ENCODE results near the gene C2orf66.

The C2orf66 gene

GRCh38 chr2:196809260-196809659 is at the start of gene C2orf66:
TSS of gene C2orf66 (minus strand) at chr2:196809355. CDS start at chr2:196809336, 19 bp downstream.
- no peak for DNase-seq

GRCh38 chr2:196854629-196855028 is 45.5 kb upstream of the C2orf66 start:
- DNase-seq, result no peak

DNA sequence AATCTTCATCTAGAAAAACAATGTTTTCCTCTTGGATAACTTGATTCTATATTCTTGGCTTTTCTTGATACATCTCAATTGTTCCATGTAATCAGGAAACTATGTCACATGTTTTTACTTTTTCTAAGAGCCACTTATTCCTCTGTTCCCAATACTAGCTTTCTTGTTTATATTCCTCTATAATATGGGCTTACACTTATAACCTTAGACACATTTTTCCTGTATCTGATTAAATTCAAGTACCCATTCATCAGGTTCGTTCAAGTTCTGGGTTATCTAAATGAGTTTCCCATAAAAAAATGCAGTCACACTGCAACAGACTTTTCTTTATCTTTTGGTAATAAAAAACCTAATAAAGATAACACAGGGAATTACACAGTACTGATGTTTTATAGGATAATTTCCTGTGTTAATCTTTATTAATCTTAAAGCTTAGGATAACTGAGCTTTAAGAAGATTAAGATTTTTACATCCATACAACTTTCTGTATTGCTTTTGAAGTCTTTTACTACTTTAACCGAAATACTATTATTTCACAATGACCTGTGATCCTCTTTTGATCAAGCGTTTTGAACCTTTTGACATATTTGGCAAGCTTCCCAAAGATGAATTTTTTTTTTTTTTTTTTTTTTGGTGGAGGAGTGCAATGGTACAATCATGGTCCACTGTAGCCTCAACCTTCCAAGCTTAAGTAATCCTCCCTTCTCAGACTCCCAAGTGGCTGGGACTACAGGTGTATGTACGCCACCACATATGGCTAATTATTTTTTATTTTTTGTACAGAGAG is 44.3 kb upstream of the C2orf66 start:
- no peak for DNase-seq

DNA sequence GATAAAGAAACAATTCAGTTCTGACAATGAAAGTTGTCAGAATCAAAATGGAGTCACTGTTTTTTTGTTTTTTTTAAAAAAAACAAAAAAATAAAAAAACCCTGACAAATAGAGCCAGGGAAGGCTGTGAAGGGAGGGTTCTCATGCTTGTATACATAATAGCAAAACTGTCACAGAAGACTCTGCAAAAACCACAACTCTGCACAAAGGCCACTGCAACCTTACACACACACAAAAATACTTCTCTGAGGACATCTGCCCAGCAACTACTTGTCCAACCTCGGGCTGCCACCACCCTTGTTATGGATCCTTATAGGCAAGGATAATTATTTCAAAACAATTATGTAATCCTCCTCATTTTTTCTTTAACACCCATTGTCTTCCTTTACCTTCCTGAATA is 41.9 kb upstream of the C2orf66 start:
- DNase-seq, result no peak

DNA sequence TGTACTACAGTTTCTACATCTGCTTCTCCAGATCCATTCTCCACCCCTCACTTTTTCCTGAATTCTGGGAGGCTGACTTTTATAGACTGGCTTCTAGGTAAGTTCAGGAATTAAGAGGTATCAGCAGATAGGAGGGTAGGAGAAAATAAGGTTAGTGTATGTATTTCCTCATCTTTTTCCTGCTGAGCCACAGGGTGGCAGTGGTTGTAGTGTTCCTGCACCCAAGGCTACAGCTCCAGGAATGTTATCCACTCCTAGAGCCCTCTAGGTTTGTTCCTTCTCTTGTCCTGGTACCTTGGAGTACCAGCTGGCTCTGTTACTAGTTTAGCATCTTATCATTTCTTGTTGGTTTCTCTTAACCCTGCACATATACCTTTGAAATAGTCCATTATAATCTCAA is 40.7 kb upstream of the C2orf66 start:
- DNase-seq, result no peak

GRCh38 chr2:196846295-196846694 is 37.1 kb upstream of the C2orf66 start:
- no peak for DNase-seq

GRCh38 chr2:196845371-196845770 is 36.2 kb upstream of the C2orf66 start:
- no peak for DNase-seq

DNA sequence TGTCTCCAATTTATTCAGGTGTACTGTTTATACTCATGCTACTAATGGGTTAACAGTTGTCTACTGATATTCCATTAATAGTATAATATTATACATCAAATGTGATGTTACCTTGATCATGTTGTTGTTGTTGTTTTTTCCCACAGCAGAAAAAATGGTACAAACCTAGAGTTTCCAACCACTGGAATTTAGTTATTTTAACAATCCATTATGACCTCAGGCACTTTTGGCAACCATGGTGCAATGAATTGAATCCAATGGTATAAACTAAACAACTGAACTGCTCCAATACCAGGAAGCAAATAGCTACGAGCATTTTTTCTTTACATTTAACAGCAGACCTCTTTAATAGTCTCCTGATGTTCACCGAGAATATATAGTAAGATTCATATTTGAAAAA is 31.0 kb upstream of the C2orf66 start:
- DNase-seq, result no peak

- no peak for DNase-seq
Observed at GRCh38 chr2:196839574-196839973, 30.4 kb upstream of the C2orf66 start.

DNA sequence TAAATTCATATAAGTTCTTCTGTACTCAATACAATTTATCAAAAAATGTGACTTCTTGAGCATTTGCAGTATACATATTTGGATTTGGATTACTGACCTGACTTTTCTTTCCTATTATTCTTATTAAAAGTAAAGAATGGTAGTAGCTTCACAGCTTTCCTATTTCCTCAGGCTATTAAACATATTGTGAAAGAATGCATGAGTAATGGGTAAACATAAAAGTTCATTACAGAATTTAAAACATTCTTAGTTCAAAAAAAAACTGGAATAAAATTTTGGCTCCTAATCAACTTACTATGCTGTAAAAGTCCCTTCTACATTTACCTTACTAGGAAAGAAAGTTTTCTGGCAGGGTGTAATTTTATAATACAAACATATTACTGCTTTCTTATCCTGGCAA is 27.3 kb upstream of the C2orf66 start:
- DNase-seq, result no peak

DNA sequence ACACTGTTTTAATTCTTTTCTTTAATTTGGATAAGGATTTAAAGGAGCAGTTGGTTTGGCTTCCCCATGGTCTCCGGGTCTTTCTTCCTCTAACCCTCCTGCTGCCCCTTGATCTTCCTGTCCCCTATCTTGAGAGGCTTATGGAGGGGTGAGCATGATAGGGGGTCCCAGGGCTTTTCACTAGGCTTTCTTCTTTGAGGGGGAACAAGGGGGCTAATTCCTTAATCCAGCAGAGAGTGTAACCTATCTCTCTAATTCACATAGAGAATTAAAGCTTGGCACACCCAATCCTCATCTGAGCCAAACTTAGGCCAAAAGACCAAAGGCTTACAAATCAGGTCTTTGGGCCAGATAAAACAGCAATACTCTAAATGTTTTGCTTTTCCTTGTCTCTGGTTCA is 21.5 kb upstream of the C2orf66 start:
- no peak for DNase-seq

GRCh38 chr2:196827356-196827755 is 18.2 kb upstream of the C2orf66 start:
- DNase-seq, result no peak

GRCh38 chr2:196823750-196824522 is 14.8 kb upstream of the C2orf66 start:
- DNase-seq, result no peak

DNA sequence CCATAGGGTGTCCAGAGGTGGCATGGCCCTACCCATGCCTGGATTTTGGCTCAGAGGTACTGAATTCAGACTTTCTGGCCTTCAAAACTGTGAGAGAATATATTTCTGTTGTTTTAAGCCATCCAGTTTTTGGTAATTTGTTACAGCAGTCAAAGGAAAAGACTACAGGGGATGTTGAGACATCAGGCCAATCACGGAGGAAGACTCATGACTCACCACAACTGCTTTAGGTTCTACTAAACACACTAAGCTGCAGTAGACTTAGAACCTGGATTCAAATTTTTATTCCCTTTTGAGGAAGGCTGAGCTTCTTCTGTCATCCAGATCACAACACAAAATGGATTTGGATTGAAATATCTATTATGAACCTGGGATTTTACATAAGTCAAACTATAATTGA is 12.0 kb upstream of the C2orf66 start:
- no peak for DNase-seq

GRCh38 chr2:196808083-196808665 is 981 bp downstream of the C2orf66 start:
- no peak for DNase-seq

GRCh38 chr2:196804381-196804780 is 4.8 kb downstream of the C2orf66 start:
- no peak for DNase-seq

GRCh38 chr2:196802401-196802800 is 6.8 kb downstream of the C2orf66 start:
- DNase-seq, result no peak

- DNase-seq, result no peak
Observed at GRCh38 chr2:196801674-196802261, 7.4 kb downstream of the C2orf66 start.

DNA sequence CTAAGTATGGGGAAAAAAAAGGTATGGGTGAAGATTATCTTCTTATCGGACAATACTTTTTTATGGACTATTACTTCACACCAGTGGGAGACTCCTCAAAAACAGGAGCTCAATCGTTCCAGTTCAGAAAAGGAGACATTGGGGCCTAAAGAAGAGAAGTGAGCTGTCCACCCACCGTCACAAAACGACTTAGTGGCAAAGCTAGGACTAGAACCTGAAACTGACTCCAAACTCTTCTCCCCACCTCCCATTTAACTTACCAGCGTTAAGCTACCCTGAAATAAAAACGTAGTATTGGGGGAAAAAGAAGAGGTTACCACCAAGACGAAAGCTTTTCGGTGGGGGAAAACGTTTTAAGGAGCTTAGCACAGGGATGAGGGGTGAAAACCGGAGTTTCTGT is 10.2 kb downstream of the C2orf66 start:
- DNase-seq, result peak; percentile 0

DNA sequence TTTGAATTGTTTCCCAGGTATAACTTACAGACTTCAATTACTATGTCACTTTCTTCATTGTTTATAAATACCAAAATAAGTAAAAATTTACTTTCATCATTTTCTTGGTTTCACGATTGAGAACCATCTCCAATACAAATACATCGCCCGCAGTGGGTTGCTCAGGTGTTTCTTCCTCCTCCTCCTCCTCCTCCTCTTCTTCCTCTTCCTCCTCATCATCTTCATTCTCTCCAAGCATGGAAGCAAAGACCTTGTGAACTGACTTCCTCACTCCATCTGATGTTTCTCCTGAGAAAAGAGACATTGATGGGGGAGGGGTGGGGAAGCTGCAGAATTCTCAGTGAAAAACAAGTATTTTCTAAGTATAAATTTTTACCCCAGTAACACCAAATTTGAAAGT is 16.3 kb downstream of the C2orf66 start:
- DNase-seq, result no peak

DNA sequence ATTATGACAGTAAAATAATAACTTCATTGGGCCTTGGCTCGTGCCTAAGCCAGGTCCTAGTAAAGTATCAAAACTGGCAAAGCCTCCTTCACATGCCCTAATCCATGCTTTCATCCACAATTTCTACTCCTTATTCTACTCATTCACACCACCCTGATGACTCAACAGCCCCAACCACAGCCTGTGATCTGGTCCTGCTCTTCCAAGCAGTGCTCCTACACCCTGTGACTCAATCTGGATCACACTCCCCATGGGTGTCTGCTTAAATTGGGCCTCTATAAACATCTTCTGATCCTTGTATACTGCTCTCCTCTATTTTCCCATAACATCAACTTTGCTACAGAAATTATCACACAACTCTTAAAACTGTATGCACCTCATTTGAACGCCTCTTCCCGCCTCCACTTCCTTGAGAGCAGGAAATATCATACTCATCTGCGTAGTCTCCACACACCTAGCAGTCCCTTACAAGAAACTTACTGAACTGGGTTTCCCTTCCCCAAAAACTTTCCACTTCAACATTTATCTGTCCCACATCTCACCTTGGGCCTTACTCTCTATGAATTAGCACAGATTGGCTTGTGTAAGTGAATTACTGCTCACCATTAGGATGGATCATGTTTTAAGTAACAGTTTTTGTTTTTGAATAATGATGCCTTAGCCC is 25.6 kb downstream of the C2orf66 start:
- DNase-seq, result no peak

DNA sequence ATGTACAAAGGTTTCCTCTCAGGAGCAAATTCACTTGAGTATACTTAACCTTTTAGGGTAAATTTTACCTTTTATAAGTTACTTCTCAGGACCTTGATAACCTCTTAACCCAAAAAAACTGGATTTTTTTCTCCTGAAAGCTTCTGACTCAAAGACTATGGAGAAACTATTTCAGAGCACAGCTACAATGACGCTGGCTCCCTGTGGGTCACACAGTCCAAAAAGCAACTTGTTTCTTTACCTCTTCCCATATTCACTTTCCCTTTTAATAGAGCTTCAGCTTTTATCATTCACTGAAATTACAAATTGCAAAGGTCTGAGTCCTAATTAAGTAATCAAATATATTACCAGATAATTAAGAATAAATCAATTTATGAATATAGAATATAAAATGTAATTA is 42.1 kb downstream of the C2orf66 start:
- no peak for DNase-seq

DNA sequence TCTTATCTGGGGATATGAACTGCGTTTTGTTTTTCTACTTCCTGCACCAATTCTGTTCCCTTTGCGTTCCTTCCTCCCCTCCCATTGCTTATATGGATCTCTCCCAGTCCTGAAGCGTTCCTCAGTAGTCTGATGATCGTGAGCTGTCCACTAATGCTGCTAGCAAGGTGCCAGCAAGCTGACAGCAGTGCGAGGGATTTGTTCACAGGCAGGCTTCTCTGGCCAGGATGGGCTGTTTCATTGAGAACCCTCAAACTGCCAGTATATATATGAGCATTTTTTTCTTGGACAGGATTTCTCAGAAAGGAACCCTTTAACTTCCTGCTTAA is 49.8 kb downstream of the C2orf66 start:
- no peak for DNase-seq

All from CD4-positive, alpha-beta T cell treated with Interleukin-4 for 4 hours (primary cell).